ENCODE measurements around the gene BNIP3. TPM values are rescaled to one million over a fixed set of nuclear protein-coding genes. Genes with fewer than 3 reads are reported as not detected.
"Not testable (repeated sequence)": the region's sequence is repeated elsewhere in the genome, so short reads cannot be mapped to it uniquely, and the experiment has no call there.

The BNIP3 gene
- total RNA-seq, 1 experiment from 2014 or later, result 113 TPM

DNA sequence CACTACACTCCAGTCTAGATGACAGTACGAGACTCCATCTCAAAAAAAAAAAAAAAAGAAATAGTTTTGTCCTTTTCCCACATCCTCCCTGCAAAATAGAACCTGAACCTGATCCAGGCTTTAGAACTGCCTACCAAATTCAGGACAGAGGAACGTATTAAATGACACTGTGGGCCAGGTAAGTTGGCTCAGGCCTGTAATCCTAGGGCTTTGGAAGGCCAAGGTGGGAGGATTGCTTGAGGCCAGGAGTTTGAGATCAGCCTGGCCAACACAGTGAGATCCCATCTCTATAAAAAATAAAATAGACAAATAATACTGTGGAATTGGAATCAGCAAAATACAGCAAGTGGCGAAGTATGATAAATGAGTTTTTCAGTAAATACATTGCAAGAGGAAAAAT lies 10.0 kb upstream of the BNIP3 start:
- CTCF ChIA-PET, result no interaction called here
- Mint-ChIP-seq H3K4me1 (peaks cover 19% of the 10 kb centered on the region), H3K27ac (no peak overlapping the region), H3K4me3 (no peak overlapping the region), H3K36me3 (peaks cover 16% of the 10 kb centered on the region), H3K9me3 (peaks cover 17% of the 10 kb centered on the region), H3K27me3 (ENCODE audit: low read depth) (peaks cover 7% of the 10 kb centered on the region; the same call in 1 of the 2 replicates)
- POLR2A ChIA-PET, result no interaction called here
- no peak for DNase-seq (ENCODE audit: low spot score)
- TF ChIP-seq ZNF121 (CRISPR knock-in tag; IDR thresholded peaks at IDR 0.05) (0 out of 2 replicates have a peak, but pooled peaks have one; percentile 37), MXD4 (CRISPR knock-in tag; IDR thresholded peaks at IDR 0.05; ENCODE audit: borderline replicate concordance) (no peak), JAZF1 (CRISPR knock-in tag; IDR thresholded peaks at IDR 0.05) (no peak)
- no peak for ATAC-seq

DNA sequence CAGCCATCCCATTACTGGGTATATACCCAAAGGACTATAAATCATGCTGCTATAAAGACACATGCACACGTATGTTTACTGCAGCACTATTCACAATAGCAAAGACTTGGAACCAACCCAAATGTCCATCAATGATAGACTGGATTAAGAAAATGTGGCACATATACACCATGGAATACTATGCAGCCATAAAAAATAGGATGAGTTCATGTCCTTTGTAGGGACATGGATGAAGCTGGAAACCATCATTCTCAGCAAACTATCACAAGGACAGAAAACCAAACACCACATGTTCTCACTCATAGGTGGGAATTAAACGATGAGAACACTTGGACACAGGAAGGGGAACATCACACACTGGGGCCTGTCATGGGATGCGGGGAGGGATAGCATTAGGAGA lies 6.1 kb upstream of the BNIP3 start:
- Mint-ChIP-seq H3K36me3 (peaks cover 43% of the 10 kb centered on the region), H3K4me1 (peaks cover 11% of the 10 kb centered on the region), H3K27me3 (ENCODE audit: low read depth) (peaks cover 40% of the 10 kb centered on the region), H3K9me3 (peaks cover 26% of the 10 kb centered on the region)
- ATAC-seq; DNase-seq (ENCODE audit: low spot score); CTCF ChIA-PET; H3K27ac Mint-ChIP-seq; H3K4me3 Mint-ChIP-seq; POLR2A ChIA-PET: not testable (repeated sequence)

DNA sequence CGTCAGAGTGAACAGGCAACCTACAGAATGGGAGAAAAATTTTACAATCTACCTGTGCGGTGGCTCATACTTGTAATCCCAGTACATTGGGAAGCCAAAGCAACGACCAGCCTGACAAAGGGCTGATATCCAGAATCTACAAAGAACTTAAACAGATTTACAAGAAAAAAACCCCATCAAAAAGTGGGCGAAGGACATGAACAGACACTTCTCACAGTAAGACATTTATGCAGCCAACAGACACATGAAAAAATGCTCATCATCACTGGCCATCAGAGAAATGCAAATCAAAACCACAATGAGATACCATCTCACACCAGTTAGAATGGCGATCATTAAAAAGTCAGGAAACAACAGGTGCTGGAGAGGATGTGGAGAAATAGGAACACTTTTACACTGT lies 5.6 kb upstream of the BNIP3 start:
- H3K27ac Mint-ChIP-seq; H3K4me1 Mint-ChIP-seq; DNase-seq (ENCODE audit: low spot score); H3K4me3 Mint-ChIP-seq; POLR2A ChIA-PET; ATAC-seq: not testable (repeated sequence)
- CTCF ChIA-PET, result interaction anchor here (0.9 to 1.6 kb wide), 5 partner anchors 11 to 156 kb away, joined by 3 to 7 read pairs (median 3); no protein-coding TSS in a partner anchor
- Mint-ChIP-seq H3K9me3 (peaks cover 26% of the 10 kb centered on the region), H3K27me3 (ENCODE audit: low read depth) (peaks cover 41% of the 10 kb centered on the region), H3K36me3 (peaks cover 43% of the 10 kb centered on the region)

DNA sequence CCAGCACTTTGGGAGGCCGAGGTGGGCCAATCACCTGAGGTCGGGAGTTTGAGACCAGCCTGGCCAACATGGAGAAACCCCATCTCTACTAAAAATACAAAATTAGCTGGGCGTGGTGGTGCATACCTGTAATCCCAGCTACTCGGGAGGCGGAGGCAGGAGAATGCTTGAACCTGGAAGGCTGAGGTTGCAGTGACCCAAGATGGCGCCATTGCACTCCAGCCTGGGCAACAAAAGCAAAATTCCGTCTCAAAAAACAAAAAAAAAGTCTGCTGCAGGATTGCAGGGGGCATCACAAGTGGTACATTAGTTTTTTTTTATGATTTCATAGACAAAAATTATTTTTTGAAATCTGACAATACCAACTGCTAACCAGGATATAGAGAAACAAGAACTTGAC lies 5.1 kb upstream of the BNIP3 start:
- ATAC-seq; H3K4me3 Mint-ChIP-seq; POLR2A ChIA-PET; H3K4me1 Mint-ChIP-seq; DNase-seq (ENCODE audit: low spot score); H3K27ac Mint-ChIP-seq: not testable (repeated sequence)
- CTCF ChIA-PET, result interaction anchor here (0.9 to 1.6 kb wide), 6 partner anchors 11 to 156 kb away, joined by 3 to 7 read pairs (median 4); no protein-coding TSS in a partner anchor
- peaks cover 26% of the 10 kb centered on the region for H3K9me3 Mint-ChIP-seq
- H3K27me3 Mint-ChIP-seq (ENCODE audit: low read depth), result peaks cover 41% of the 10 kb centered on the region
- H3K36me3 Mint-ChIP-seq, result peaks cover 43% of the 10 kb centered on the region

DNA sequence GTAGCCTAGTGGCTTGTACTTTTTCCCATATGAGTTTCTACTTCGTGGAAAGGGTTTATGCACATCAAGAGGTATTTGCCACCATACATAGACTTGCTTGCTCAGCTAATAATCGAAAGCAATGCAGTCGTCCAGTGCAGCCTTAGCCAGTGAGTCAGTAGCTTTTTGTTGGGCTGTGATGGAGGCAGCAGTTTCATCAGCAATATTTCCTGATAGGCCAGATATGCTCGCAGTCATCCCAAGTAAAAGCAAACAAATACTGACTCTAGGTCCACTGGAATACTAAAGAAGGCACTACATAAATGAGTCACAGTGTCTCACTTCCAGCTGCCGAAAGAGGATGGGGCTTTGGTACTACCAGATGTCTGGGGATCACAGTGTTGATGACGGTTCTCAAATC lies 2.1 kb upstream of the BNIP3 start:
- Mint-ChIP-seq H3K4me1 (peaks cover 16% of the 10 kb centered on the region), H3K4me3 (peak overlapping the region; percentile 54; the same call in 1 of the 2 replicates), H3K36me3 (peaks cover 50% of the 10 kb centered on the region), H3K27ac (no peak overlapping the region), H3K9me3 (peaks cover 22% of the 10 kb centered on the region), H3K27me3 (ENCODE audit: low read depth) (peaks cover 44% of the 10 kb centered on the region)
- DNase-seq (ENCODE audit: low spot score), result no peak
- ChIA-PET CTCF (no interaction called here), POLR2A (no interaction called here)
- no peak for ATAC-seq
- TF ChIP-seq ZNF232 (CRISPR knock-in tag; IDR thresholded peaks at IDR 0.05) (no peak), GABPB1 (CRISPR knock-in tag; IDR thresholded peaks at IDR 0.05) (peak; percentile 66)

DNA sequence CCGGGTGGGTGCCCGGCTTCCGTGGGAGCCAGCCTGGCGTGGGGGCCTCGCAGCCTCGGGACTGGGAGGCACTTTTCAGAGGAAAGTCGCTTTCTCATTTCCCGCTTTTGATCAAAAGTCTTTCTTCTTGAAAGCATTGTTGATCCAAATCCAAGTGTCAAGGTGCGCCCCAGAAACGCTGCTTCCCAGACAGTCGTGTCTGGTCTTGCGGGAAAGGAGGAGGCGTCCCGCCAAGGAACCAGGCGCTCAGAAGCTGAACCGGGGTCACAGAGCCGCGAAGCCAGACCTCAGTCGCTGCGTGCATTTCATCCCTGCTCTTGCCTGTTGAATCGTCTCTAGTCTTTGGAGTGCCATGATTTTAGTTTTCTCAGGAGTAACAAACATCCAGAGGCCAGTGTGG lies 1.1 kb upstream of the BNIP3 start:
- ChIA-PET CTCF (interaction anchor here (2.7 kb wide), 1 partner anchor 40 kb away, joined by 29 read pairs; no protein-coding TSS in a partner anchor), POLR2A (no interaction called here)
- ATAC-seq (no peak), DNase-seq (ENCODE audit: low spot score) (no peak)
- peaks cover 49% of the 10 kb centered on the region for H3K36me3 Mint-ChIP-seq
- H3K4me1 Mint-ChIP-seq, result peaks cover 24% of the 10 kb centered on the region
- TF ChIP-seq CREM (CRISPR knock-in tag; IDR thresholded peaks at IDR 0.05), result no peak
- no peak for TF ChIP-seq ELF4 (CRISPR knock-in tag; IDR thresholded peaks at IDR 0.05; ENCODE audit: low read depth)
- no peak for TF ChIP-seq JUN (CRISPR knock-in tag; IDR thresholded peaks at IDR 0.05)
- no peak for TF ChIP-seq ESRRA (CRISPR knock-in tag; IDR thresholded peaks at IDR 0.05; ENCODE audit: borderline replicate concordance)
- TF ChIP-seq ETV6 (CRISPR knock-in tag; IDR thresholded peaks at IDR 0.05), result no peak
- TF ChIP-seq GRHL2 (CRISPR knock-in tag; IDR thresholded peaks at IDR 0.05; ENCODE audit: insufficient replicate concordance, severe bottlenecking), result no peak
- no peak for TF ChIP-seq SMAD3 (CRISPR knock-in tag; IDR thresholded peaks at IDR 0.05; ENCODE audit: borderline replicate concordance)
- TF ChIP-seq, protein P1, sequence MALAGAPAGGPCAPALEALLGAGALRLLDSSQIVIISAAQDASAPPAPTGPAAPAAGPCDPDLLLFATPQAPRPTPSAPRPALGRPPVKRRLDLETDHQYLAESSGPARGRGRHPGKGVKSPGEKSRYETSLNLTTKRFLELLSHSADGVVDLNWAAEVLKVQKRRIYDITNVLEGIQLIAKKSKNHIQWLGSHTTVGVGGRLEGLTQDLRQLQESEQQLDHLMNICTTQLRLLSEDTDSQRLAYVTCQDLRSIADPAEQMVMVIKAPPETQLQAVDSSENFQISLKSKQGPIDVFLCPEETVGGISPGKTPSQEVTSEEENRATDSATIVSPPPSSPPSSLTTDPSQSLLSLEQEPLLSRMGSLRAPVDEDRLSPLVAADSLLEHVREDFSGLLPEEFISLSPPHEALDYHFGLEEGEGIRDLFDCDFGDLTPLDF (CRISPR knock-in tag; IDR thresholded peaks at IDR 0.05), result no peak
- peak overlapping the region; percentile 54 for H3K4me3 Mint-ChIP-seq
- no peak overlapping the region for H3K27ac Mint-ChIP-seq
- H3K9me3 Mint-ChIP-seq, result peaks cover 14% of the 10 kb centered on the region
- H3K27me3 Mint-ChIP-seq (ENCODE audit: low read depth), result peaks cover 44% of the 10 kb centered on the region

All from WTC11 (cell line).